Activated naive CD8-positive, alpha-beta T cell treated with anti-CD3 and anti-CD28 coated beads for 36 hours (primary cell): ENCODE data around the gene RARS1. TPM values are rescaled to one million over a fixed set of nuclear protein-coding genes. Genes with fewer than 3 reads are reported as not detected.

Experiments used
- DNase-seq: peaks from one replicate; pipeline ENCODE4 v3.0.0; 2021
- H3K27ac Mint-ChIP-seq: one replicate; pipeline ENCODE4 v1.8.0; 2022; ENCODE audit warnings: mild to moderate bottlenecking, moderate library complexity, mixed read lengths
- H3K27me3 Mint-ChIP-seq: one replicate; pipeline ENCODE4 v1.8.0; 2022; ENCODE audit warnings: mild to moderate bottlenecking, mixed read lengths
- H3K36me3 Mint-ChIP-seq: one replicate; pipeline ENCODE4 v1.8.0; 2021; ENCODE audit warnings: mild to moderate bottlenecking, mixed read lengths
- H3K4me1 Mint-ChIP-seq: one replicate; pipeline ENCODE4 v1.8.0; 2021; ENCODE audit warnings: mixed read lengths
- H3K4me3 Mint-ChIP-seq: one replicate; pipeline ENCODE4 v1.8.0; 2022; ENCODE audit warnings: mild to moderate bottlenecking, moderate library complexity, mixed read lengths
- H3K9me3 Mint-ChIP-seq: one replicate; pipeline ENCODE4 v1.8.0; 2022; ENCODE audit warnings: mixed read lengths
- total RNA-seq, 2 experiments: library from RNA; stranded (reverse); gene quantifications; one replicate each; pipeline ENCODE4 v1.2.3, GENCODE V29; 2021

The RARS1 gene
- total RNA-seq, 2 experiments from 2014 or later = 153 to 158 TPM

DNA sequence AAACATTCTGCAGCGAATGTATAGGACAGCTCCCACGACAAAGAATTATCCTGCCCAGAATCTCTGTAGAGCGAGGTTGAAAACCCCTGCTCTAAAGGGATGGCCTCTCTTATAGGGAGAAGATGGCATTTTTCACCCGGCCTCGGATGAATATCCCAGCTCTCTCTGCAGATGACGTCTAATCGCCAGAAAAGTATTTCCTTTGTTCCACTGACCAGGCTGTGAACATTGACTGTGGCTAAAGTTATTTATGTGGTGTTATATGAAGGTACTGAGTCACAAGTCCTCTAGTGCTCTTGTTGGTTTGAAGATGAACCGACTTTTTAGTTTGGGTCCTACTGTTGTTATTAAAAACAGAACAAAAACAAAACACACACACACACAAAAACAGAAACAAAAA, 17.4 kb upstream of the RARS1 start:
- no peak for DNase-seq
- no peaks in the 10 kb centered on the region for H3K9me3 Mint-ChIP-seq
- H3K27me3 Mint-ChIP-seq = peaks cover 7% of the 10 kb centered on the region
- H3K27ac Mint-ChIP-seq = no peak overlapping the region
- H3K4me1 Mint-ChIP-seq = no peaks in the 10 kb centered on the region
- H3K36me3 Mint-ChIP-seq = no peaks in the 10 kb centered on the region
- H3K4me3 Mint-ChIP-seq = no peak overlapping the region

DNA sequence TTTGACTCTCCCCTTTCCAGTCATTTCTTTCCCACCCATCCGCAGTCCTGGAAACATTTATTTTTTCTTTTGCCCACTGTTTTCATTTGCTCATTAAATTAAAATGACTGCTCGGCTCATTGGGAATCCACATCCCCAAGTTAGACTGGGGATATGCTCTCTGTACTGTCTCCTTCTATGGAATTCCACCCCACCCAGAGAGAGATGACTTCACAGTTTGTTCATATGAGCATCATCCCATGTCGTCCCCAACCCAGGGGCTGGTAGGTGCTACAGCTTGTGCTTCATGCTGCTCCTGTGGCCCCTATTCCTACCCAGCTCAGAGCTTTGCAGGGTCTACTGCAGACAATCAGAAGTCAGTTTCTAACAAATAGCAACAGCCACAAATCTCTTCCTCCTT, 16.5 kb upstream of the RARS1 start:
- Mint-ChIP-seq H3K27ac (no peak overlapping the region), H3K4me1 (no peaks in the 10 kb centered on the region), H3K9me3 (no peaks in the 10 kb centered on the region), H3K27me3 (peaks cover 5% of the 10 kb centered on the region), H3K4me3 (no peak overlapping the region), H3K36me3 (no peaks in the 10 kb centered on the region)
- DNase-seq = no peak

DNA sequence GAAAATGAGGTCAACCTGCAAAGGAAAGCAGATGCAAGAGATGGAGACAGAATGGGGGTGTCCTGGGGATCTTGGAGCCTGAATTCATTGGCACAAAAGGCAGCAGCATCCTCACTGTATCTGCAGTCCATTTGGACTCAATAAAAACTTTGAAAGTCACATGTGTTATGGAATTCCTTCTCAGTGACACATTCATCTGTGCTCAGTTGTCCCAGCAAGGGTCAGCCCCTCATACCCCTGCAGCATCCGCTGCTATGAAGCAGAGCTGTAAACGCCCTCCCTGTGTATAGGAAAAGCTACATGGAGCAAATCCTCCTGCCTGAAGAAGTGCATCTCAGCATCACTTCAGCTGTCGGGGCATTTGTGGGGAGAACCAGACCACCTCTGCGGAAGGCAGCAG, 14.5 kb upstream of the RARS1 start:
- no peaks in the 10 kb centered on the region for H3K4me1 Mint-ChIP-seq
- no peak for DNase-seq
- peaks cover 5% of the 10 kb centered on the region for H3K27me3 Mint-ChIP-seq
- H3K27ac Mint-ChIP-seq = no peak overlapping the region
- H3K36me3 Mint-ChIP-seq = no peaks in the 10 kb centered on the region
- H3K4me3 Mint-ChIP-seq = no peak overlapping the region
- no peaks in the 10 kb centered on the region for H3K9me3 Mint-ChIP-seq

DNA sequence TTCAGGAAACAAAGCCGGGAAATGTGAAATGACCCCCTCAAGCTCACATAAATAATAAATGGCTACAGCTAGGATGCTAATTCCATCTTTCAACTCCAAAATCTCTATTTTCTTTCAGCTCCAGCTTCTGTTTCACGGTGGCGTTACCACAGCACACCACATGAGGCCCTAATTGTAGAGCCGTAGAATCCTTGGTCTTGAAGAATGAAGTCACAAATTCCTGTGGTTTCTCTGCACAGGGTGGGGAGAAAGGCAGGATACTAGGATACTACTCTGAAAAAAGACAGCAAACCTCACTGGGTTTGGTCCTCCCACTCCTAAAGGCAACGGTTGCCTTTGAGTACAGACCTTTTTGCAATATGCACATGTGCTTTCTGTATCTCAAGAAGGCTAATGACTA, 13.9 kb upstream of the RARS1 start:
- H3K4me1 Mint-ChIP-seq = no peaks in the 10 kb centered on the region
- no peaks in the 10 kb centered on the region for H3K9me3 Mint-ChIP-seq
- peaks cover 5% of the 10 kb centered on the region for H3K27me3 Mint-ChIP-seq
- no peak overlapping the region for H3K4me3 Mint-ChIP-seq
- no peaks in the 10 kb centered on the region for H3K36me3 Mint-ChIP-seq
- DNase-seq = no peak
- H3K27ac Mint-ChIP-seq = no peak overlapping the region

DNA sequence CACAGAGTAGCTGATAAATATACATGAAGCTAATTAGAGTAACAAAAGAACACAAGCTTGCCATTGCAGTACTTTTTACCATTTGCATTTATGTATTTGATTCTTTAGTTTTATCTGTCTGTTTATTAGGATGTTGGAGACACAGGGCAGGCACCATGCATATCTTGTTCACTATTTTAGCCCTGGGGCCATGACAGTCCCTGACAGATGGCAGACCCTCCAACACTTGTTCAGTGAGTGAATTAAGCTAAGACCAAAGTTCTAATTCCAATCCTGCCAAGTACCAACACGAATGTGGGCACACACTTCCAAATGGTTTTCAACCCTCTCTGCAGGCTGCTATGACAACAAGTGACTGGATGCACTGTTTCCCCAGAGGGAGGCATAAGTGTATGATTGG, 12.0 kb upstream of the RARS1 start:
- no peaks in the 10 kb centered on the region for H3K4me1 Mint-ChIP-seq
- H3K27ac Mint-ChIP-seq = no peak overlapping the region
- H3K9me3 Mint-ChIP-seq = no peaks in the 10 kb centered on the region
- H3K36me3 Mint-ChIP-seq = no peaks in the 10 kb centered on the region
- no peak overlapping the region for H3K4me3 Mint-ChIP-seq
- H3K27me3 Mint-ChIP-seq = peaks cover 21% of the 10 kb centered on the region
- no peak for DNase-seq

DNA sequence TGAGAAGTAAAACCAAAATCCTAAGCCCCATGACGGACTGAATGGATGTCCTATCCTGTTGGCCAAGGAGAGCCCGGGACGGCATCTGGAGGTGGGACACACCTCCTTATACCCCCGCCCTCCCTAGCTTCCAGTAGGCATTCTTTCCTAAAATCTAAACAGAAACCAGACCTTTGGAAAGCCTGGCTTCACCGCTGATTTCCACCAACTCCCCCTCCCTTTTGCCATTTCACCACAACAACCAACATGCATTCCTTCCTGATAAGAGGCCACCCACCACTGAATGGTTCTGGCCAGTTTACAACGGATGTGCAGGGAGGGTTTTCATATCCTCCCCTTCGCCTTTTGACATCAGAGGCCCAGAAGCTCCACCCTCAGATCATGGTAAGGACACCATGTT, 9.2 kb upstream of the RARS1 start:
- no peak overlapping the region for H3K27ac Mint-ChIP-seq
- H3K36me3 Mint-ChIP-seq = no peaks in the 10 kb centered on the region
- no peak for DNase-seq
- H3K4me3 Mint-ChIP-seq = no peak overlapping the region
- H3K4me1 Mint-ChIP-seq = no peaks in the 10 kb centered on the region
- no peaks in the 10 kb centered on the region for H3K9me3 Mint-ChIP-seq
- H3K27me3 Mint-ChIP-seq = peaks cover 17% of the 10 kb centered on the region

DNA sequence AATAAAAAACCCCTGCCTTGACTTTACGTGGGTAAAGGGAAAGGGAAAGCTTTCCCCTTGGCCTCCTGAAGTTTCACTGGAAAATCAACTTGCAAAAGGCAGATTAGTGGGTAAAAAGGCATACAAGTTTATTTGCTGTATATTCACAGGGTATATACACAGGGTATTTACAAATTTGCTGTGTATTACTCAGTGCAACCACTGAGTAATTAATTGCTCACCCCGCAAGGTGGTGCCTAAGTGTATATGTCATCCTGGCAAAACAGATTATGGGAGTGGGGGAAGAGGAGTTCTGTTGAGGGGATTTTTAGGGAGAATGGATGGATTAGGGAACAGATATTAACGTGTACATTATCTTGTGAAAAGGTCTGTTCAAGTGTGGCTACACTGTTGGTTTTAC, 7.1 kb upstream of the RARS1 start:
- Mint-ChIP-seq H3K4me3 (no peak overlapping the region), H3K36me3 (no peaks in the 10 kb centered on the region), H3K9me3 (no peaks in the 10 kb centered on the region), H3K27ac (no peak overlapping the region), H3K27me3 (peaks cover 22% of the 10 kb centered on the region), H3K4me1 (no peaks in the 10 kb centered on the region)
- DNase-seq = no peak

DNA sequence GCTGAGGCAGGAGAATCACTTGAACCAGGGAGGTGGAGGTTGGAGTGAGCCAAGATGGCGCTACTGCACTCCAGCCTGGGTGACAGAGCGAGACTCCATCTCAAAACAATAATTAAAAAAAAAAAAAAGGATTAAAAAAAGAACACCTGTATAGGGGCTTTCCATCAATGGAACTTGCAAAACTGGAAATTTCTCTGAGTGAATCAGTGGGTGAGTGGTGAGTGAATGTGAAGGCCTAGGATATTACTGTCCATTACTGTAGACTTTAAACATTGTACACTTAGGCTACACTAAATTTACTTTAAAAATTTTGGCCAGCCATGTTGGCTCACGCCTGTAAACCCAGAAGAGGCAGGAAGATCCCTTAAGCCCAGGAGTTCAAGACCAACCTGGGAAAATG, 5.7 kb upstream of the RARS1 start:
- Mint-ChIP-seq H3K4me1 (peaks cover 6% of the 10 kb centered on the region), H3K9me3 (no peaks in the 10 kb centered on the region), H3K27ac (no peak overlapping the region), H3K27me3 (peaks cover 22% of the 10 kb centered on the region), H3K4me3 (no peak overlapping the region), H3K36me3 (no peaks in the 10 kb centered on the region)
- DNase-seq = no peak

DNA sequence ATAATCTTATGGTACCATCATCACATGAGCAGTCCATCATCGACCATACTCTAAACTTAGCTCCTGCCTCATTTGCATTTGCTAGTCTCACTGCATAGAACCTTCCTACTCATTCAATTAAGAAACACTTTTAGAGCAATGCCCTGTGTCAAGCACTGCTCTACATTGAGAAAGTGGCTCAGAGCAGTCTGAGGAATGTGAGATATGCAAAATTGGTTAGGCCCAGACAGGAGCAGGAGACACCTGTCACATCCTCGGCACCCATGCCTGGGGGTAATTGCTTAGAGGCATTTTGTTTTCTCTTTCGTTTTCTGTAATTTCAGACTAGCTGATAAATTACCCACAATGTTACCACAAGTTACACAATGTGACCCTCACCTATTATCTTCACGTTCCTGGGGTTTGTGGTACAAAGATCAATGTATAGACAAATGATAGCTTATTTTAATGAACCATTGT, 4.9 kb upstream of the RARS1 start:
- DNase-seq = no peak
- no peak overlapping the region for H3K4me3 Mint-ChIP-seq

DNA sequence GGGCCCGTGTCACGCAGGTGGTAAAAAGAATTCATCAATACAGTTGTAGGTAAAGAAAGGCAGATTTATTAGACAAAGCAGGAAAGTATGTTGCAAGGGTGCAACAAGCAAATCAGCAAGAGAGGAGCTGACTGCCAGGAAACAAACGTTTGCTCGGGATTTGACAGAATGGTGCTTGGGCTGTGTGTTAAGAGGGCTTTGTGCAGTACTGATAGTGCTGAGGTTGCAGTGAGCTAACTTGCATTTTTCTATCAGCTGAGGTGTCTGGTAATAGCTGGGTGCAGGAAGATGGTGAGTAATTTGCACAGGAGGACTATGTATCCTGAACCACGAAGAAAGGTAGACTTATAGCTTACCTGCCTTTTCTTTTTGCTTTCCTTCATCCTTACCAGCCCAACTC, 3.9 kb upstream of the RARS1 start:
- peaks cover 12% of the 10 kb centered on the region for H3K4me1 Mint-ChIP-seq
- no peak for DNase-seq

More for the DNA sequence above, 4.9 kb upstream of the RARS1 start:
- Mint-ChIP-seq H3K36me3 (peaks cover 1% of the 10 kb centered on the region), H3K27ac (no peak overlapping the region), H3K4me1 (peaks cover 11% of the 10 kb centered on the region), H3K27me3 (peaks cover 22% of the 10 kb centered on the region), H3K9me3 (no peaks in the 10 kb centered on the region)

DNA sequence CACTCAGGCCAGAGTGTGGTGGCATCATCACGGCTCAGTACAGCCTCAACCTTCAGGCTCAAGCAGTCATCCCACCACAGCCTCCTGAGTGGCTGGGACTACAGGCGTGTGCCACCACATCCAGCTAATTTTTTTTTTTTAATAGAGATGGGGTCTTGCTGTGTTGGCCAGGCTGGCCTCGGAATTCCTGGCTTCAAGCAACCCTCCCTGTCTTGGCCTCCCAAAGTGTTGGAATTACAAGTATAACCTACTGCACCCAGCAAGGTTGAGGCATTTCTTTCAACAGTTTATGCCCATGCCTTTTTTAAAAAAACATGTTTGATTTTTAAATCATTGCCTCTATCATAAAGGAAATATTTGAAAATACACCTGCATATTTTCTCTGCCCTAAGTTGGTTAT, 2.8 kb downstream of the RARS1 start:
- H3K9me3 Mint-ChIP-seq = no peaks in the 10 kb centered on the region
- H3K4me3 Mint-ChIP-seq = no peak overlapping the region
- no peak overlapping the region for H3K27ac Mint-ChIP-seq
- DNase-seq = no peak
- H3K4me1 Mint-ChIP-seq = peaks cover 24% of the 10 kb centered on the region
- peaks cover 35% of the 10 kb centered on the region for H3K36me3 Mint-ChIP-seq
- H3K27me3 Mint-ChIP-seq = no peaks in the 10 kb centered on the region

More for the DNA sequence above, 3.9 kb upstream of the RARS1 start:
- Mint-ChIP-seq H3K4me3 (no peak overlapping the region), H3K27ac (no peak overlapping the region), H3K27me3 (peaks cover 22% of the 10 kb centered on the region), H3K36me3 (peaks cover 4% of the 10 kb centered on the region), H3K9me3 (no peaks in the 10 kb centered on the region)

DNA sequence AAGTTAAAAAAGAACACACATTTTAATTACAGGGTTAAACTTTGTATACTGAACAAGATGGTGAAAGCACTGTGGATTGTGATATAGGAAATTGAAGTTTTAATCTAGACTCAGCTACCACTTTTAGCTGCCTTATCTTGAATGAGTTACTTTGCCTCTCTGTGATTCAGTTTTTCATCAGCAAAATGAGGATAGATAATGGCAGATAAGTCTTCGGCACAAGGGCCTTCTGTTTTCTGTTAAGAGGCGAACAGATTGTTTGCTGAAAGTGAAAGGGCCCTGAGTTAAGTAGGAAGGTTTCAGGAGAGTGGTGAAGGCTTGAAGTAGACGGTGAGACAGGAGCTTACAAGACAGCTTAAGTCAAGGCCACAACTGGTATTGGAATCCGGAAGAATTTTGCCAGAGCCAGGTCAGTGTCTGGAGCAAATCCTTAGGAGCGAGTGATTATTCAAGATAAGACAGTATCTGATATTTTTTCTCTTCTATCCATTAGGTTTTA, 7.8 kb downstream of the RARS1 start:
- Mint-ChIP-seq H3K36me3 (peaks cover 40% of the 10 kb centered on the region), H3K4me3 (no peak overlapping the region), H3K9me3 (no peaks in the 10 kb centered on the region), H3K4me1 (peaks cover 8% of the 10 kb centered on the region), H3K27ac (no peak overlapping the region), H3K27me3 (no peaks in the 10 kb centered on the region)
- DNase-seq = no peak

DNA sequence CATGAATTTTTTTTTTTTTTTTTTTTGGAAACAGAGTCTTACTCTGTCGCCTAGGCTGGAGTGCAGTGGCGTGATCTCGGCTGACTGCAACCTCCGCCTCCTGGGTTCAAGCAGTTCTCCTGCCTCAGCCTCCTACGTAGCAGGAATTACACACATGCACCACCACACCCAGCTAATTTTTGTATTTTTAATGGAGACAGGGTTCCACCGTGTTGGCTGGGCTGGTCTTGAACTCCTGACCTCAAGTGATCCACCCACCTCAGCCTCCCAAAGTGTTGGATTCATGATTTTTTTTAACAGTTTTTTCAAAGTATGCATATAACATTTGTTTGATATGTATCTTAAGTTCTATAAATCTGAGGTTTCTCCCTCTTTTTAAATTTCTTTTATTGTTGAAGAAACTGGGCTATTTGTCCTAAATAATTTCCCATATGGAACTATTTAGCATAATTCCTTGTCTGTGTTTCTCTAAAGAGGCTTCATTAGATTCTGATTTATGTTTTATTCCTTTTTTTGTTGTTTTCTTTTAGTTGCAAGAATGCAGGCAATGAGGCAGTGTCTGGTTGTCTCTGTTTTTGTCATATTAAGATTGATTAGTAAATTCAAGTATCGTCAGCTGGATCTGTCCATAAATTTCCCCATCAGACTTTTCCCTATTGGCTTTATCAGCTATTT, 16.4 kb downstream of the RARS1 start:
- Mint-ChIP-seq H3K36me3 (peaks cover 33% of the 10 kb centered on the region), H3K4me1 (no peaks in the 10 kb centered on the region), H3K27ac (no peak overlapping the region), H3K27me3 (no peaks in the 10 kb centered on the region), H3K9me3 (no peaks in the 10 kb centered on the region), H3K4me3 (no peak overlapping the region)
- DNase-seq = no peak

DNA sequence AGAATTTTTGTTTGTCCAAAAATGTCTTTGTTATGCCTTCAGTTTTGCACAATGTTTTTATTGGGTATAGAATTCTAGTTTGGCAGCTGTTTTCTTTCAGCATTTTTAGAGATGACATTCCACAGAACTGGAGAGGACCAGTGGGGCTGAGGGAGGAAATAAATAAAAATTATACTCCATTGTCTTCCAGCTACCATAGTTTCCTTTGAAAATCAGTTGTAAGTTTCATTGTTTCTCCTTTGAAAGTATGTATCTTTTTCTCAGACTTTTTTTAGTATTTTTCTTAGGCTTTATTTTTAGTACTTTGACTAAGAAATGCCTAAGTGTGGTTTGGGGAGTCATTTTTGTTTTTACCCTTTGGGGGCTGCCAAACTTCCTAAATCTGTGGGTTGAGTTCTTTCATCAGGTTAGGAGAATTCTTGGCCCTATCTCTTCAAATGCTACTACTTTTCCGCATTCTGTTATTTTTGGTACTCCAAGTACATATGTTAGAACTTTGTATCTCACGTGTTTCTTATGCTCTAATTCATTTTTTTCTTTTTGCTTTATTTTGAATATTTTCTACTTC, 27.7 kb downstream of the RARS1 start:
- H3K4me1 Mint-ChIP-seq = peaks cover 2% of the 10 kb centered on the region
- H3K27ac Mint-ChIP-seq = no peak overlapping the region
- peaks cover 75% of the 10 kb centered on the region for H3K36me3 Mint-ChIP-seq
- DNase-seq = no peak
- peaks cover 11% of the 10 kb centered on the region for H3K9me3 Mint-ChIP-seq
- no peaks in the 10 kb centered on the region for H3K27me3 Mint-ChIP-seq
- no peak overlapping the region for H3K4me3 Mint-ChIP-seq

DNA sequence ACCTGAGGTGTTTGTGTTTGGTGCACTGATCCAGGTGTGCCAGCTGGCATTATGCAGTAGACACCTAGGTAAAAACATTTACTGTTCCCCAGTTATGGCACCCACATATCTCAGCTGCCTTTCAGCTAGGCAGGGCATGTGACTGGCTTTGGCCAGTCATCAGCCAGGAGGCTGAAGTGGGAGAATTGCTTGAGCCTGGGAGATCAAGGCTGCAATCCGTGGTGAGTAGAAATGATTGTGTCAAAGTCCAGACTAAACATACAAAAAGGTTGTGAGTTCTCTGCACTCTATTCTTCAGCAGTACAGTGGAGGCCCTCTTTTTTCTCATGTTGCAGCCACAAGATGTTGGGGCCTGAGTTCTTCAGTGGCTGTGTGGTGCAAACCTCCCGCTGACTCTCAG, 39.6 kb downstream of the RARS1 start:
- H3K27me3 Mint-ChIP-seq = peaks cover 27% of the 10 kb centered on the region
- peaks cover 7% of the 10 kb centered on the region for H3K36me3 Mint-ChIP-seq
- DNase-seq = no peak
- peaks cover 3% of the 10 kb centered on the region for H3K4me1 Mint-ChIP-seq
- no peak overlapping the region for H3K4me3 Mint-ChIP-seq
- no peak overlapping the region for H3K27ac Mint-ChIP-seq
- peaks cover 2% of the 10 kb centered on the region for H3K9me3 Mint-ChIP-seq

DNA sequence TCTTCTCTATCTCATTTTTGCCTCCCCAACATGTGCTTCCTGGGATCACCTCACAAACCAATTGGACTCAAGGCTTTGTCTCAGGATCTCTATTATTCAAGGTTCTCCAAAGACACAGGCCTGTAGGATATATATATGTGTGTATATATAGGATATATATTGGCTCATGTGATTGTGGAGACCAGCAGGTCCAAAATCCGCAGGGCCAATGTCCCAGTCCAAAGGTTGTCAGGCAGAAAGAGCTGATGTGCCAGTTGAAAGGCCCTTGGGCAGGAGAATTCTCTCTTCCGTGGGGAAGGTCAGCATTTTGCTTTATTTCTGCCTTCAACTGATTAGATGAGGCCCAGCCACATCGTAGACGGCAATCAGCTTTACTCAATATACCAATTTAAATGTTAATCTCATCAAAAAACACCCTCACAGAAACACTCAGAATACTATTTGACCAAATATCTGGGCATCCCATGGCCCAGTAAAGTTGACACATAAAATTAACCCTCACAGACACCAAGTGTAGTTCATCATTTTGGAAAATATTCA, 41.6 kb downstream of the RARS1 start:
- H3K9me3 Mint-ChIP-seq = peaks cover 2% of the 10 kb centered on the region
- H3K27me3 Mint-ChIP-seq = peaks cover 44% of the 10 kb centered on the region
- no peak for DNase-seq
- H3K27ac Mint-ChIP-seq = no peak overlapping the region
- no peak overlapping the region for H3K4me3 Mint-ChIP-seq
- H3K36me3 Mint-ChIP-seq = peaks cover 7% of the 10 kb centered on the region
- peaks cover 3% of the 10 kb centered on the region for H3K4me1 Mint-ChIP-seq
